HG02973 (cell line): ENCODE results near the gene GRM2.

ENCODE experiments used
- ATAC-seq: cut with Tn5 transposase; IDR thresholded peaks from one replicate; pipeline ENCODE4 v1.9.1; 2021; ENCODE audit warnings: moderate library complexity; ENCODE audit not compliant: unreplicated experiment

Gene GRM2

DNA sequence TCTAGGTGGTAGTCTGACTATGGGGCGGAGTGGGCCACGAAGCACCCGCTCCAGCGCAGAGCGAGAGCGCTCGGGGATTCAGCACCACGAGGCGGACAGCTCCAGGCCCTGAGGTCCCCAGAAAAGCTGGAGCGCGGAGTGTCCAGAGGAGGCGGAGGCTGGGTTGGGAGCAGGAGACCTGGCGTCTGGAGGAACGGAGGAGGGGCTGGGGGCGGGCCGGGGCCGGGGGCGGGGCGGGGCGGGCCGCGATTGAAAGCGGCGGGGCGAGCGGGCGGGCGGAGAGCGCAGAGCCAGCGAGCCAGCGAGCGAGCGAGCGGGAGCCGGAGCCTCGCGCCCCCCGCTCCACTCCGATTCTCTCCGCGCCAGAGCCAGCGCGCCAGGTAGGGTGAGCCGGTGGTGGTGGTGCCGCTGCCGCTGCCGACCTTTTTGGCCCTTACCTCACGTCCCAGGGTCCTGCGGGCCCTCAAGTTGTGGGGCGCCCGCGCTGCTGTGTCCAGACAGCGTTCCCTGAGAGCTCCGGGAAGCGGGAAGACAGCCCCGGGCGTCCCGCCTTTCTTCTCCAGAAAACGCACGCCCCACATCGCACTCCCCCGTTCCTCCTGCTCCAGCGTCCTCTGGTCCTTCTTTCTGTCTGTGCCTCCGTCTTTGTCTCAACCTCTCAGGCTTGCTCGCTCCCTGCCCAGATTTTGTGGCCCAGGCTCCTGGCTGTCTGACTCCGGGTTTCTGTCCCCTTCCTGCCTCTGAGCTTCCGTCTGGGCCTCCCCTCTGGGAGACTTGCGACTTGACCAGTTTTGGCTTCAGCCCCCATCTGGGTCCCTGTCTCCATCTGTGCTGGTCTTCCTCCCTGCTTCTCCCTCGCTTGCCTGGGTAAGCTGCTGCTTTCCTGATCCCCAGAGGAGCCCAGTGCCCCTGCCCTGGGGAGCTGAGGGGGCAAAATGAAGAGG is at the start of gene GRM2:
GRM2 (plus strand) TSS at position 281 of the 944 bp plus-strand sequence. CDS start 1,916 bp downstream, outside the sequence.
- no peak for ATAC-seq

DNA sequence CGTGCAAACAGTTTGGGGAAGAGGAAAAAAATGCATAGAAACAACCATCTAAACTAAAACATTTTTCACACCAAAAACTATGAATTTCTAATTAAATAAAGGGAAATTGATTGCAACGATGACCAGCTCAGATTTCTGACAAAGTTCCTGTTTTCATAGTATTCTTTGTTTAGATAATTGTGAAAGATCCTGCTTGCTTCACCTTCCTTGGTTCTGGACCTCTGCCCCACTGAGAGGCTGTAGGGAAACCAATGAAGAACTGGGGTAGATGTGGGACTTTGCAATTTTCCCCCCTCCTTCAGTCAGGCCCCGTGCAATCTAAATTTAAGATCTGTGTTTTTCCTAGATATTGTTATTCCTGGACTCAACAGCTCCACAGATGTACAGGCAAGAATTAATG is 49.6 kb upstream of the GRM2 start:
- ATAC-seq, result no peak

DNA sequence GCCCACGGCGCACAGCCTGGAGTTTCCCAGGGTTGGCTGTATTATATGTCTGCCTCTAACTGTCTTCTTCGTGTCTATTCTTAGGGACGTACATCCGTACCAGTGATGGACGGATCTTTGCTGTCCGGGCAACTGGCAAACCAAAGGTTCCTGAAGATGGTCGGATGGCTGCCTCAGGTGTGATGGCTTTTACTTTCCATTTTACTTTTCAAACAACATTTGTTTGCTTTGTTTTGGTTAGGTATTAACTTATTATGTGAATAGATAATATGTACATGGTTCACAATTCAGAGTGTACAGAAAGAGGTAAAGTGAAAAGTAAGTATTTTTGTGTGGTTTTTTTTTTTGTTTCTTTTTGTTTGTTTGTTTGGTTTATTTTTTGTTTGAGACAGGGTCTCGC is 46.9 kb upstream of the GRM2 start:
- ATAC-seq, result no peak

DNA sequence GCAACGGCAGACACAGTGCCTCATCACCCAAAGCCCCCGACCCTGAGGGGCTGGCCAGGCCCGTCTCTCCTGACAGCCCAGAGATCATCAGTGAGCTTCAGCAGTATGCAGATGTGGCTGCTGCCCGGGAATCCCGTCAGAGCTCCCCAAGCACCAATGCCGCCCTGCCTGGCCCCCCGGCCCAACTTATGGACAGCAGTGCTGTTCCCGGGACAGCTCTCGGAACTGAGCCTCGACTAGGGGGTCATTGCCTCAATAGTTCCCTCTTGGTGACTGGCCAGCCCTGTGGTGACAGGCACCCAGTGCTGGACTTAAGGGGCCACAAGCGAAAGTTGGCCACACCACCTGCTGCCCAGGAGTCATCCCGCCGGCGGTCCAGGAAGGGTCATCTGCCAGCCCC is 44.4 kb upstream of the GRM2 start:
- ATAC-seq, result no peak

DNA sequence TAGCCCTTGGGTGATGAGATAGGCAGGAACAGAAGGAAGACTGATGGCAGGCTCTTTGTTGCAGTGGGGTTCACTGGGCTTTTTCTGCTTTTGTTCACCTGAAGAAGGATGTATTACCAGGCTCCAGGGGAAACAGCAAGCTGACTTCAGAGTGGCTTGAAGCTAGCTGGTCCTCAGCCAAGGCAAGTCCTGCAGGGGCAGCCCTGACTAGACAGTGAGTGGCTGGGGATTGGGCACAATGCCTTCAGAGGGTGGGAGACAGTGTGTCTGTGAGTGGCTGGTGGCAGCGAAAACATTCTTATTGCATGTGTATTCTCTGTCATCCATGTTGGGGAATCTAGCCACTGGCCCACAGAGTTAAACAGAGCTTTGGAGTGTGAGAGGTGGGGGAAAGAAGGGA is 38.1 kb upstream of the GRM2 start:
- no peak for ATAC-seq

DNA sequence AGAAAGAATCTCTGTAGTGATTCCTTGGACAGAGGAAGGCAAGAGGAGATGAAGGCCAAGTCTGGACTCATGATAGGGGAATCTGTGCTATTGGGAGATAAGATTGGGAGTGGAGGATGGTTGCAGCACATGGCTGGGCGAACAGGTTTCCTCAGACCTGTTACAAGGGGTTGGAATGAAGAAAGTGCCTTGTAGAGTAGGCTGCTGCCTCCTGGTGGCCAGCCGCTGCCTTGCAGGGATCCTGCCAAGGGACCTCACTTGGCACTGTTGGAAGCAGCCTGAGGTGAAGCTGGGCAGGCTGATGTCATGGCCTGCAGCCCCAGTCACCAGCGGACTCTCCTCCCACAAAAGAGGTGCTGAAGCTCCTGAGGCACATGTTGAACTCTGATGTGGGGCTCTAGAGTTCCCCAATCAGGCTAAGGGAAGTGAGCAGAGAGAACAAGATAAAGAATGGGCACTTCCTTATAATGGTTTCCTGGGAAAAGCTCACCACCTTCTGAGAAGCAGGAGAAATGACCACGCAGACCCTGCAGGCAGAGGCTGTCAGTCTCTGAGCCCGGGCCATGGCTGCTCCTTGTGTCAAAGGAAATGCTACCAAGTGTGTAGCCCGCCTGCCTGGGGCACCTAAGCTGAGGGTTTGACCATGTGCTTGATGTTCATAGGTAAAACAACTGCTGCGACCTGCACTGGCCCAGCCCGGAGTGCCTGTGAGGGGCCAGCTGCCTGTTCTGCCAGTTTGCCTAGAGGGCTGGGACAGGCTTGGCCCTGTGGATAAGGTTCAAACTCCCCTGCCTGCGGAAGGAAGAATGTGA is 37.4 kb upstream of the GRM2 start:
- ATAC-seq, result no peak

DNA sequence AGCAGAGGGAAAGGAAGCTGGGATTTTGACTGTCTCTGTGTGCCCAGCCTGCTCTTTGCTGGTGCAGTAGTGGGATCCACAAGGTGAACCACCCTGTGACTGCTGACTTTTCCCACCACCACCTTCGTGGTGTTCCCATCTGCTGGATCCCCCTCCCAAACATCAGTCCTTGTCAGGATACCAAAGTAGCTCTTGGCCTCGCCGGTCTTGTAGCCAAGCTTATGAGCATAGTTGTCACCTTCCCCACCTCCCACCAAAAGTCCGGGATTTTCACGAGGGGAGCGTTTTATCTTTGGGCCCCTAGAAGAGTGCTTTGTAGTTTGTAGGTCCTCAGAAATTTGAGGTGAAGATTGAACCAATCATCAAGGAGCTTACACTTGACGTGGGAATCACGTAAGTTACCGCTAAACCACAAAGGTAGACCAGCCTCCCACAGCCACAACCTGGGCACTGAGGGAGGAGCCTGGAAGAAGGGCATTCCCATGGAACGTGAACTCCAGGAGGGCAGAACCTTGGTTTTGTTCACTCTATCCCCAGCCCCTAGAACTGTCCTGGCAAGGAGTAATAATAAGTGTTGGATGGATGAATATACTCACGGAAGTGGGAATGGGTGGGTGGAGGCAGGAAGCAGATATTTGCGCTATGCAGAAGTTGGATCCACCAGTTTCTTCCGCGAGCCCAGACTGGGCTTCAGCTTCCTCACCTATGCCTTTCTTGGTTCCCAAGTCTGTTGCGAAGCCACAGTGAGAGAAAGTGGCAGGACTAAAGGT is 36.6 kb upstream of the GRM2 start:
- no peak for ATAC-seq

DNA sequence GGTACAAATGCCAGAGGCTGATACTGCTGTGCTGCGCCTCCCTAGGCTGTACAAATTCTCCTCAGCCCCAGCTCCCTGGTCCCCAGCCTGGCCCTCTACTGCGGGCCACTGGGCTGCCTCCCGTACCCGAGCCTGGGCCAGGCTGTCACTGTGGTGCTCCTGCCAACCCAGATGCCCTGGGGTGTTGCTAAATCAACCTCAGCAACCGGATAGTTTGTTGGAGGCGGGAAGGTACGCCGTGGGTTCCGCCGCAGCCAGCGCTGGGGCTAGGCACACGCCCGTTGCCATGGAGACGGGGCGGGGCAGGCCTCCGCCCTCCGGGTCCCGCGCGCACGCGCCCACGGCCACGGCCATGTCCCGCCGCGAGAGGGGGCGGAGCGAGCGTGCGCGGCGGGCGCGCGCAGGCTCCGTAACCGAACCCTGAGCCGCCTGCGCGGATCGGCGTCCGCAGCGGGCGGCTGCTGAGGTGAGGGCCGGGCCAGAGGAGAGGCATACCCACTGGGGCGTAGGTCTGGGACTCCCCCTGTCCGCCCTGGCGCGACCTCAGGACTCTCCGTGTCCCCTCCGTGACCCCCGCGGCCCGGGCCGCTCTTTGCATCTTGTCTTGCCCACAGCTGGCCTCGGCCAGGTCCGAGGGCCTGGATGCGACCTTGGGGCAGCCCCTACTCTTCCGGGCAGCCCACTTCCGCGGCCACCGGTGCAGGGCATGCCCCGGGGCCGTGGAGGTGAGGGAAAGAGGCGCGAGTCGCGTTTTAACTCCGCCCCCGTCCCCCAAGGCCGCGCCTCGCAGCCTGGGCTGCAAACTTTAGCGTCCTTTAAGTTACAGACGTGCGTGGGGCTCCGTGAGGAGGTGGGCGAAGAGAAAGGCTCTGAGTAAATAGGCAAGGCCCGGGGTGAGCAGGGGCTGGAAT is 35.8 kb upstream of the GRM2 start, which contains the start of gene TEX264:
TEX264 (plus strand) TSS at position 430 of the 911 bp plus-strand sequence. CDS start 3,053 bp downstream, outside the sequence.
- peak; percentile 63 for ATAC-seq

DNA sequence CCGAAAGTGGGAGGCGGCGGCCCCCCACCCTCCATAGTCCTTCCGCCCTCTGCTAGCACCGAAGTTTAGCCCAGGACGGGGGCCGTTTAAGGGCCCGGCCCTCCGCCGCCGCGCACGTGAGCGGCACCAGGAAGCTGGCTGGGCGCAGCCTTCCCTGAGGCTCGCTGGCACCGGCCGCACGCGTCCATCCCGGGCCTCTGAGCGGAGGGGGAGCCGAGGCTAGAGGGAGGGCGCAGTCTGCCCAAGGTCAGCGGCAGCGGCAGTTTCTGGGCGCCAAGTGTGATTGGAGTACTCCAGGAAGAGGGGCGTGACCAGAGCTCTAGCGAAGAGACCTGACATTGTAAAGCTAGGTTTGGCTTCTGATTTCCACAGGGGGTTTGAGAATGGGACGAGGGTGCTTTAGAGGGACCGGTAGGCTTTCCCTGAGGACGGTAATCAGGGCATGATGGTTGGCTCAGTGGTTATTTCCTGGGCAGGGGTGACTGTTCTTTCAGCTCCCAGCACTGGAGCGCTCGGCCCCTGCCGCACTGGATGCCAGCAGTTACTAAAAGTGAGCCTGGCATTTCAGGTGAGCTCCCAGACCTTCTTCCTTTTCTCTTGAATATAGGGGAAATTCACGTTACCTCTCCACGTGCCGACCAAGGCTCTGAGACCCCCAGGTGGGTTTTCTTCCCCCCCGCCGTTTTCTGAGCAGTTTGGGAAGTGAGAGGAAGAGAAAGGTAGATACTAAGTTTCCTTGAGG is 35.0 kb upstream of the GRM2 start:
- peak; percentile 33 for ATAC-seq

DNA sequence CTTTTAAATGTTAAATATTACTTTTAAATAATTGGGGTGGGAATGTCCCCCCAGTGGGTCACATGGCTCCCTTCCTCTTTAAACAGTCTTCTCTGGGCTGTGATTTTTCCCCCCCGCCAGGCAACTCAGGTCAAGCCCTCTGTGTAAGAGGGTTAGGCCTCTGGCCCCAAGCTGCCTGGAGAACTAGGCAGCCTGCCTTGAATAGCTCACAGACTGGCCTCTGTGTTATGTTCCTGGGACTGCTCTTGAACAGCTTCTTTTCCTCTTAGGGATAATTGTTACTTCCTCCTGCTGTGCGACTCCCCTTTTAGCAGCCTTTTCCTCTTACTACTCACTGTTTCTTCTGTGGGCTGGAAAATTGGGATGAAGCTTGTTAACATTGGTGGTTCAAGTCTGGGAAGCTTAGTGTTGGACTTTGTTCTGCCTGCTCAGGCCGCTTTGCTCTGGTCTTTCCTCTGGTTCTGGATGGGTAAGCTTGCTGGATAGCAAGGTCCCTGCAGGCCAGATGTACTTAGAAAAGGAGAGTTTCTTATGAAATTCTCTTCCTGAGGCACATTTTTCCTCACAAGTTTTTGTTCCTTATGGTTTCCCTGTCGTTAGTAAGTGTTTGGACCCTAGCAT is 33.6 kb upstream of the GRM2 start:
- no peak for ATAC-seq

DNA sequence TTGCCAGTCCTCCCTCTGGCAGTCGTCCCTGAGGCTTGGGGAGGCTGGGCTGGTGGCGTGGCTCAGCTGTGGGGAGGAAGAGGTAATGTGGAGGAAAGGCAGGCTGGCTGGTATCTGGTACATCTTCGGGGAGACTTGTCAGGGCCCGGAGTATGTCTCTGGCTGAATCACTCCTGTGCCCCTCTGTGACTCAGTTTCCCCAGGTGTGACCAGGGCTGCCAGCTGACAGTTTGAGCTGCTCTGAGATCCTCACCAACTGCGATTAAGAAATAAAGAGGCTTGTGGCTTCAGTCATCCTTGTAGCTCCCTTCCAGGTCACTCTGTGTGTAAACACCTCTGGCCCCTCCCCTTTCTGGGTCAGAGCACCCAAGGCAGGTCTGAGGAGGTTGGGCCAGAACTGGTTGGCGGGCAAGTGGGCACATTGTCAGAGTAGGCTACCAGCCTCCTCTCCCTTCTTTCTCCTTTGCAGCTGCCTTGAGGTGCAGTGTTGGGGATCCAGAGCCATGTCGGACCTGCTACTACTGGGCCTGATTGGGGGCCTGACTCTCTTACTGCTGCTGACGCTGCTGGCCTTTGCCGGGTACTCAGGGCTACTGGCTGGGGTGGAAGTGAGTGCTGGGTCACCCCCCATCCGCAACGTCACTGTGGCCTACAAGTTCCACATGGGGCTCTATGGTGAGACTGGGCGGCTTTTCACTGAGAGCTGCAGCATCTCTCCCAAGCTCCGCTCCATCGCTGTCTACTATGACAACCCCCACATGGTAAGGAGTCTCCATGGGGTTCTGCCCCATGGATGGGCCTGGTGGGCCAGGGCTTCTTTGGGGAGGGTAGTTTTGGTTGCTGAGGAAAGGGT is 32.8 kb upstream of the GRM2 start:
- no peak for ATAC-seq

DNA sequence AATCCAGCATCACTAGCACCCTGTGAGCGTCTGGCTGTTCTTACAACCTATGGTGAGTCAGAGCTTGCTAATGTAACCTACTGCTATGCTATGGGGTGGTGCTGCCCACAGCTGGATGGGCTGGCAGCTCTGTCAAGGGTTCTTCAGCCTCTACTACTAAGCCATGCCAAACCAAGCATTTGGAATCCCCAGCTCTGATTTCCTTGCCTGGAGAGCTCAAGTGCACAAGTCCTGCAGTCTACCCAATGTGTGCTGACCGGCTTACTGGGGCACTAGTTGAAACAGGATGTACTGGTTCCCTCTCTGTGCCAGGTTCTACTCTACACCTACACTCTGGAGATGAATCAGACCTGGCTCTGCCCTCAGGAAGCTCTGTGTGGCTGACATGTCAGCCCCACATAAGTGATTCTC is 31.7 kb upstream of the GRM2 start:
- no peak for ATAC-seq

DNA sequence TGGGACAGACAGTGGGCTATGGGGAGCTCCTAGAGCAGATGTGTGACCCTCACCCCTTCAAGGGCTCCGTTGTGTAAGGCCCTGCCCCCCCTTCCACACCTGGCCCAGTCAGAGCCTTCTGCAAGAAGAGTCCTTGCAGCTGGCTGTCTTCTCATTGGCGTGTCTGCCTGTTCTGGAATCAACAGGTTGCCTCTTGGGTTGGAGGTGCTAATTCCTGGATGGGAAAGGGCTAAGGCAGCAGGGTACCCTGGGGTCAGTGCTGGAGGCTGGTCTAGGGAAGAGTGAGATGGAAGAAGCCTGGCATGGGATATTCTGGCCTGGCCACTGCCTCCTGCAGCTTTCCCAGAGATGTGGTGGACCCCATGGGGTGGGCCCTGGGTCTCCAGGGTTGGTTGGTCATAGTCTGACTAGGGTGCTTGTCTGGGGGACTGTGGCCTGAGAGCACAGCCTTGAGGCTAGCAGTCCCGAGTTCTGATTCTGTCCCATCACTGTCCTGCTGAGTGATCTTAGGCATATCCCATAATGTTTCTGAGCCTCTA is 30.7 kb upstream of the GRM2 start:
- no peak for ATAC-seq

DNA sequence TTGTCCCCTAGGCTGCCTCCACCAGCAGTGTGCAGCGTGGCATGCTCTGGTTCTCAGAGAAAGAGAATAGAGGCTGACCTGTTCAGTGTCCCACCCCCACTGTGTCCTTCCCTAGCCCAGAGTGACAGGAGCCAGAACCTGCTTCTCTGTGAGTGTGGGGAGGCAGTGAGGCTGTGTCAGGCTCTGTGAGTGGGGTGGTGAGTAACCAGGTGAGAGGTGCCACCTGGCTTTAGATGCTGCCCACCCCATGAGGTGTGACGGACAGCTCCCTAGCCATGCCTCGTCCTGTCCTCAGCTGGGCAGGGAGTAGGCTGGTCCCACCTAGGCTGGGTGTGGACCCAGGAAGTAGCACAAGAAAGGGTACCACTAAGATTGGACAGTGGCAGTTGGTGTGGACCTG is 29.5 kb upstream of the GRM2 start:
- ATAC-seq, result no peak

DNA sequence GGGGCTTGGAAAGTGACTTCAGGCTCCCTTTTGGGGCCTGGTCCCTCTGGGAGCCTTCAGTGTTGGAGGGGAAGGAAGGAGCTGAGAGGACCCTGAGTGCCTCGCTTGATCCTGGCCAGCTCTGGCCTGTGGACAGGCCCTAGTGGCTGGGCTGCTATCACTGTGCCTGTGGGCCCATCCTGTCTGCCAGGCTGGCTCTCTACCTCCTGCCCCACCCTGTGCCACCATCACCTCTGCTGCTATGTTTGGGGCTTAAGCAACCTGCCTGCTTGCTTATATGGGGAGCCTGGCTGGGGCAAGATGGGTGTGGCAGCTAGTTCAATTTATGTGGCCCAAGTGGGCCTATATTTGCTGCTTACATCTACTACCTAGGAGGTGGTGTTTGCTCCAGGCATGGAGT is 28.7 kb upstream of the GRM2 start:
- ATAC-seq, result no peak

DNA sequence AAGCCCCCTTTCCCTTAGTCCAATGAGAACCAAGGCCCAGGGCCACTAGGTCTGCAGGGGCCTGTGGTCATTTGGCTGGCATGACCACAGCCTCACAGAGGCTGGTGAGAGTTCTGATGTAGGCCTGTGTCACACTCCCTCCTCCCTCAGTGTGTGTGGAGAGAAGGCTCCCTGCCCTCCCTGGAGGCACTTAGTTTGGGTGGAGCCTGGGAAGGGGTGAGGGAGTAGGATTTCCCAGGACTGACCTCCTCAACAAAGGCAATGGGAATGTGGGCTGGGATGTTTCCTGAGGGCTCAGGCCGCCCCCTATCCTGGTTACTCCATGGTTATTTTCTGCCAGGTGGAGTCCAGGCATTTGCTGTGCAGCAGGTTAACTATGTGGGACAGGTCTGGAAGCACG is 28.2 kb upstream of the GRM2 start:
- ATAC-seq, result no peak

DNA sequence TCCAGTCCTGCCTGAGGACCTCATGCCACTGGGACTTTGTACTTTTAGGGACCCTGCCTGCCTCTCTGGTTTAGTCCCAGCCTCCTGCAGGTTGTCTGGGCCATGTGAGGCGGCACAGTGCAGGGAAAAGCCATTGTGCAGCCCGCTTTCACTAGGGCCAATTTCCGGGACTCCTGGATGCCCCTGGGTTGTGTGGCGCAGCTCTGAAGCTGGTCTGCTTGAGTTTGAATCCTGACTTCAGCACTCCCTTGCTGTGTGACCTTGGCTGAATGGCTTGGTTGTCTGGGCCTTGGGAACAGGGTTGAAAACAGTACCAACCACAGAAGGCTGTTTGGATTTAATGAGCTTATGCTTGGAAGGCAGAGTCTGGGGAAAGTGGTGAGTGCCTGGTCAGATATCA is 27.6 kb upstream of the GRM2 start:
- ATAC-seq, result no peak

DNA sequence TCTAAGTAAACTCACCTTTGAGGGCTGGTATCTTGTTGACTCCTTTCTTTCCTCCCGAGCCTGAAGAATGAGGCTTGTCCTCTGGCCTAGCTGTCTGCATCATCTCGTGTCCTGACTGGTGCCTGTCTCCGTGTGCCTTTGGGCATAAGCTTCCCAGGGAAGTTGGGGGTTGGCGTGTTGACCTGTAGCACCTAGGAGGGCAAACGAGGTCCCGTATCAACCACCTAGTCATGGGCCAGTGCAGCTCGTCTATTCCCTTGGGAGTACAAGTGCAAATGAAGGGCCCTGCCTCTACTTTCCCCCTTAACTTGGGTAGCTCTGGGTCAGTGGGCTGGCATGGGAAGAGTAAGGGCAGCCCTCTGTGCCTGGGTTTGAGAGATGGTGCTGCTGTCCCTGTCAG is 27.1 kb upstream of the GRM2 start:
- ATAC-seq, result no peak
